Naive thymus-derived CD8-positive, alpha-beta T cell (primary cell): ENCODE data around the gene TSPAN5. TPM values are rescaled to one million over a fixed set of nuclear protein-coding genes. Genes with fewer than 3 reads are reported as not detected.

Experiments used
- ATAC-seq, 2 donors: fragments of 150-1000 bp; cut with Tn5 transposase in 1 of 2; sonication (Bioruptor Pico), chemical (Tn5 transposase) in 1 of 2; 1 replicate in 1 of 2; 2 replicates in 1 of 2; pipeline ENCODE4 v1.10.0; 2021; ENCODE audit warnings: mild to moderate bottlenecking in 2 of 2, moderate library complexity in 2 of 2
- POLR2A ChIA-PET: fragments of 350-600 bp; sonication (Branson Sonifier 250); formaldehyde crosslinking; loops from one replicate; lab custom pipeline; 2021; ENCODE audit warnings: antibody characterized with exemption; lab: Charles Lee
- DNase-seq, 10 donors: peaks; one replicate each; pipeline versions ENCODE4 v3.0.0 to v3.0.0-alpha.2; 2020 to 2022
- H3K27ac Mint-ChIP-seq, 10 donors: one replicate each; pipeline ENCODE4 v1.8.0; 2020 to 2022; ENCODE audit warnings: mild to moderate bottlenecking in 10 of 10, mixed read lengths in 10 of 10, moderate library complexity in 4 of 10, inconsistent platforms in 1 of 10
- H3K27me3 Mint-ChIP-seq, 5 donors: one replicate each; pipeline ENCODE4 v1.8.0; 2021 to 2022; ENCODE audit warnings: mixed read lengths in 5 of 5
- H3K36me3 Mint-ChIP-seq, 3 donors: one replicate each; pipeline ENCODE4 v1.8.0; 2020 to 2022; ENCODE audit warnings: mixed read lengths in 3 of 3, mild to moderate bottlenecking in 2 of 3, inconsistent platforms in 1 of 3
- H3K4me1 Mint-ChIP-seq, 4 donors: one replicate each; pipeline ENCODE4 v1.8.0; 2021 to 2022; ENCODE audit warnings: mixed read lengths in 4 of 4
- H3K4me3 Mint-ChIP-seq, 10 donors: one replicate each; pipeline ENCODE4 v1.8.0; 2020 to 2022; ENCODE audit warnings: mild to moderate bottlenecking in 10 of 10, mixed read lengths in 10 of 10, moderate library complexity in 6 of 10, inconsistent platforms in 1 of 10
- H3K9me3 Mint-ChIP-seq, 9 donors: one replicate each; pipeline ENCODE4 v1.8.0; 2020 to 2022; ENCODE audit warnings: mixed read lengths in 9 of 9, mild to moderate bottlenecking in 3 of 9, inconsistent platforms in 1 of 9, moderate library complexity in 1 of 9
- polyA plus RNA-seq, 3 donors: library from polyadenylated mRNA; unstranded; fragments of 300-500 nt; fragmentation: Illumina TruSeq; gene quantifications; one replicate each; pipeline ENCODE4 v1.2.3, GENCODE V29; 2021
- total RNA-seq, 8 experiments: library from RNA in 2 of 8; stranded (reverse) in 2 of 8; gene quantifications; one replicate each; pipeline ENCODE4 v1.2.3 and lab custom pipeline; 2021 to 2026

The TSPAN5 gene
- total and polyA plus RNA-seq, 5 experiments from 2014 or later: 5.0 to 13.9 (median 5.9) TPM

GRCh38 chr4:98639108-98639507, 19.3 kb downstream of the TSPAN5 start:
- POLR2A ChIA-PET: no interaction called here
- DNase-seq: no peak
- no peaks in the 10 kb centered on the region for H3K36me3 Mint-ChIP-seq
- H3K27me3 Mint-ChIP-seq: no peaks in the 10 kb centered on the region
- H3K27ac Mint-ChIP-seq: peak overlapping the region; percentile 6 to 90 (median 62)
- no peak for ATAC-seq
- H3K4me1 Mint-ChIP-seq: peaks cover 12 to 44% (median 35%) of the 10 kb centered on the region in 4 donors
- no peaks in the 10 kb centered on the region for H3K9me3 Mint-ChIP-seq
- H3K4me3 Mint-ChIP-seq: peak overlapping the region in 8 of 10 donors; percentile 3 to 70 (median 46)

GRCh38 chr4:98638661-98639060, 19.8 kb downstream of the TSPAN5 start:
- POLR2A ChIA-PET: no interaction called here
- peak overlapping the region in 3 of 10 donors; percentile 0 to 4 (median 3) for H3K4me3 Mint-ChIP-seq
- no peak for ATAC-seq

GRCh38 chr4:98634061-98634460, 24.4 kb downstream of the TSPAN5 start:
- DNase-seq (no peak), ATAC-seq (no peak)
- Mint-ChIP-seq H3K36me3 (peaks cover 0 to 6% (median 2%) of the 10 kb centered on the region in 3 donors), H3K4me3 (no peak overlapping the region), H3K27ac (no peak overlapping the region), H3K9me3 (peaks cover 0 to 4% (median 0%) of the 10 kb centered on the region in 9 donors), H3K27me3 (no peaks in the 10 kb centered on the region), H3K4me1 (peaks cover 7 to 21% (median 14%) of the 10 kb centered on the region in 4 donors)
- POLR2A ChIA-PET: interaction anchor here (0.7 kb wide), 1 partner anchor 68 kb away, joined by 5 read pairs; no protein-coding TSS in a partner anchor

More at GRCh38 chr4:98638661-98639060, 19.8 kb downstream of the TSPAN5 start:
- DNase-seq: no peak
- Mint-ChIP-seq H3K9me3 (peaks cover 0 to under 1% (median 0%) of the 10 kb centered on the region in 9 donors), H3K36me3 (peaks cover 0 to under 1% (median 0%) of the 10 kb centered on the region in 3 donors), H3K27ac (peak overlapping the region in 3 of 10 donors; percentile 6 to 90 (median 69)), H3K4me1 (peaks cover 10 to 40% (median 30%) of the 10 kb centered on the region in 4 donors), H3K27me3 (no peaks in the 10 kb centered on the region)

GRCh38 chr4:98633159-98633558, 25.3 kb downstream of the TSPAN5 start:
- H3K27ac Mint-ChIP-seq: no peak overlapping the region
- no peak for DNase-seq
- peaks cover 0 to 6% (median 2%) of the 10 kb centered on the region in 3 donors for H3K36me3 Mint-ChIP-seq
- no peaks in the 10 kb centered on the region for H3K27me3 Mint-ChIP-seq
- H3K4me1 Mint-ChIP-seq: peaks cover 4 to 14% (median 10%) of the 10 kb centered on the region in 4 donors
- H3K4me3 Mint-ChIP-seq: no peak overlapping the region
- ATAC-seq: no peak
- POLR2A ChIA-PET: interaction anchor here (0.7 kb wide), 1 partner anchor 69 kb away, joined by 5 read pairs; no protein-coding TSS in a partner anchor
- peaks cover 0 to 4% (median 0%) of the 10 kb centered on the region in 9 donors for H3K9me3 Mint-ChIP-seq

GRCh38 chr4:98632258-98632657, 26.2 kb downstream of the TSPAN5 start:
- ATAC-seq: no peak
- peaks cover 0 to 6% (median 2%) of the 10 kb centered on the region in 3 donors for H3K36me3 Mint-ChIP-seq
- H3K4me3 Mint-ChIP-seq: no peak overlapping the region
- H3K9me3 Mint-ChIP-seq: peaks cover 0 to 4% (median 0%) of the 10 kb centered on the region in 9 donors
- peak overlapping the region in 1 of 10 donors; percentile 58 for H3K27ac Mint-ChIP-seq
- POLR2A ChIA-PET: no interaction called here
- DNase-seq: no peak
- H3K27me3 Mint-ChIP-seq: no peaks in the 10 kb centered on the region
- peaks cover 4 to 22% (median 9%) of the 10 kb centered on the region in 4 donors for H3K4me1 Mint-ChIP-seq

- DNase-seq: no peak
- no peak for ATAC-seq
- Mint-ChIP-seq H3K4me3 (no peak overlapping the region), H3K27me3 (no peaks in the 10 kb centered on the region), H3K36me3 (peaks cover 0 to 6% (median 2%) of the 10 kb centered on the region in 3 donors), H3K9me3 (peaks cover 0 to 4% (median 0%) of the 10 kb centered on the region in 9 donors), H3K27ac (peak overlapping the region in 1 of 10 donors; percentile 20), H3K4me1 (peaks cover 5 to 26% (median 13%) of the 10 kb centered on the region in 4 donors)
- POLR2A ChIA-PET: no interaction called here
These were observed 26.9 kb downstream of the TSPAN5 start for GRCh38 chr4:98631506-98631905.

GRCh38 chr4:98630737-98631454, 27.5 kb downstream of the TSPAN5 start:
- Mint-ChIP-seq H3K9me3 (peaks cover 0 to 4% (median 0%) of the 10 kb centered on the region in 9 donors), H3K27ac (peak overlapping the region in 1 of 10 donors; percentile 67), H3K36me3 (peaks cover 0 to 6% (median 2%) of the 10 kb centered on the region in 3 donors), H3K27me3 (no peaks in the 10 kb centered on the region), H3K4me1 (peaks cover 6 to 32% (median 18%) of the 10 kb centered on the region in 4 donors), H3K4me3 (no peak overlapping the region)
- POLR2A ChIA-PET: no interaction called here
- no peak for ATAC-seq
- DNase-seq: no peak

GRCh38 chr4:98627531-98628257, 30.7 kb downstream of the TSPAN5 start:
- no peak for DNase-seq
- H3K27ac Mint-ChIP-seq: peak overlapping the region in 2 of 10 donors; percentile 26 to 32
- no peak for ATAC-seq
- peaks cover 0 to 3% (median 0%) of the 10 kb centered on the region in 9 donors for H3K9me3 Mint-ChIP-seq
- no peaks in the 10 kb centered on the region for H3K27me3 Mint-ChIP-seq
- peaks cover 14 to 52% (median 40%) of the 10 kb centered on the region in 4 donors for H3K4me1 Mint-ChIP-seq
- peaks cover 0 to 2% (median under 1%) of the 10 kb centered on the region in 3 donors for H3K36me3 Mint-ChIP-seq
- POLR2A ChIA-PET: no interaction called here
- no peak overlapping the region for H3K4me3 Mint-ChIP-seq

GRCh38 chr4:98626350-98626749, 32.1 kb downstream of the TSPAN5 start:
- POLR2A ChIA-PET: no interaction called here
- Mint-ChIP-seq H3K27me3 (no peaks in the 10 kb centered on the region), H3K36me3 (peaks cover 0 to 2% (median 0%) of the 10 kb centered on the region in 3 donors), H3K27ac (peak overlapping the region in 4 of 10 donors; percentile 4 to 53 (median 28)), H3K4me3 (peak overlapping the region in 1 of 10 donors; percentile 21), H3K9me3 (peaks cover 0 to 3% (median 0%) of the 10 kb centered on the region in 9 donors), H3K4me1 (peaks cover 15 to 52% (median 39%) of the 10 kb centered on the region in 4 donors)
- no peak for DNase-seq
- no peak for ATAC-seq

GRCh38 chr4:98625920-98626319, 32.5 kb downstream of the TSPAN5 start:
- DNase-seq: no peak
- H3K4me3 Mint-ChIP-seq: peak overlapping the region in 1 of 10 donors; percentile 11
- peaks cover 15 to 52% (median 39%) of the 10 kb centered on the region in 4 donors for H3K4me1 Mint-ChIP-seq
- POLR2A ChIA-PET: no interaction called here
- ATAC-seq: no peak
- peaks cover 0 to 3% (median 0%) of the 10 kb centered on the region in 9 donors for H3K9me3 Mint-ChIP-seq
- peaks cover 0 to 2% (median 0%) of the 10 kb centered on the region in 3 donors for H3K36me3 Mint-ChIP-seq
- peak overlapping the region in 3 of 10 donors; percentile 4 to 53 (median 8) for H3K27ac Mint-ChIP-seq
- no peaks in the 10 kb centered on the region for H3K27me3 Mint-ChIP-seq

GRCh38 chr4:98625399-98625798, 33.0 kb downstream of the TSPAN5 start:
- ATAC-seq: no peak
- POLR2A ChIA-PET: no interaction called here
- H3K27me3 Mint-ChIP-seq: no peaks in the 10 kb centered on the region

GRCh38 chr4:98624642-98625041, 33.8 kb downstream of the TSPAN5 start:
- H3K9me3 Mint-ChIP-seq: peaks cover 0 to 3% (median 0%) of the 10 kb centered on the region in 9 donors
- POLR2A ChIA-PET: no interaction called here
- H3K27ac Mint-ChIP-seq: peak overlapping the region in 4 of 10 donors; percentile 8 to 83 (median 42)
- H3K27me3 Mint-ChIP-seq: no peaks in the 10 kb centered on the region
- peak overlapping the region in 4 of 10 donors; percentile 37 to 68 (median 51) for H3K4me3 Mint-ChIP-seq
- H3K36me3 Mint-ChIP-seq: peaks cover 0 to 2% (median 0%) of the 10 kb centered on the region in 3 donors
- no peak for DNase-seq
- no peak for ATAC-seq
- H3K4me1 Mint-ChIP-seq: peaks cover 17 to 58% (median 48%) of the 10 kb centered on the region in 4 donors

More at GRCh38 chr4:98625399-98625798, 33.0 kb downstream of the TSPAN5 start:
- Mint-ChIP-seq H3K27ac (peak overlapping the region in 1 of 10 donors; percentile 8), H3K9me3 (peaks cover 0 to 3% (median 0%) of the 10 kb centered on the region in 9 donors), H3K36me3 (peaks cover 0 to 2% (median 0%) of the 10 kb centered on the region in 3 donors), H3K4me3 (peak overlapping the region in 2 of 10 donors; percentile 5 to 11), H3K4me1 (peaks cover 17 to 54% (median 44%) of the 10 kb centered on the region in 4 donors)
- DNase-seq: no peak
